Ammon's horn (tissue), 1 donor: Measurements from ENCODE around the gene SSMEM1.
"Not testable (repeated sequence)": the region's sequence is repeated elsewhere in the genome, so short reads cannot be mapped to it uniquely, and the experiment has no call there.

ENCODE experiments used
- DNase-seq: peaks from one replicate; pipeline ENCODE4 v3.0.0-alpha.2; 2016; ENCODE audit warnings: low spot score

SSMEM1 gene

GRCh38 chr7:130207642-130208041, at the start of gene SSMEM1:
TSS of gene SSMEM1 (plus strand) at chr7:130207860. CDS start at chr7:130207911, 51 bp downstream.
- DNase-seq: no peak

- DNase-seq: no peak
These were observed 47.6 kb upstream of the SSMEM1 start for GRCh38 chr7:130160023-130160422.

- no peak for DNase-seq
These were observed 47.2 kb upstream of the SSMEM1 start for GRCh38 chr7:130160455-130160854.

- DNase-seq: no peak
These were observed 45.5 kb upstream of the SSMEM1 start for GRCh38 chr7:130162196-130162595.

GRCh38 chr7:130174237-130174959, 33.3 kb upstream of the SSMEM1 start:
- DNase-seq: no peak

GRCh38 chr7:130178251-130178650, 29.4 kb upstream of the SSMEM1 start:
- DNase-seq: no peak

GRCh38 chr7:130179631-130180030, 28.0 kb upstream of the SSMEM1 start:
- DNase-seq: no peak

- peak; percentile 12 for DNase-seq
These were observed 26.9 kb upstream of the SSMEM1 start for GRCh38 chr7:130180571-130181262.

GRCh38 chr7:130181263-130181605, 26.4 kb upstream of the SSMEM1 start:
- DNase-seq: no peak

GRCh38 chr7:130182990-130183389, 24.7 kb upstream of the SSMEM1 start:
- DNase-seq: no peak

GRCh38 chr7:130184349-130184748, 23.3 kb upstream of the SSMEM1 start:
- DNase-seq: not testable (repeated sequence)

- DNase-seq: no peak
These were observed 20.3 kb upstream of the SSMEM1 start for GRCh38 chr7:130187360-130187759.

- DNase-seq: no peak
These were observed 18.3 kb upstream of the SSMEM1 start for GRCh38 chr7:130189343-130189742.

GRCh38 chr7:130191791-130192190, 15.9 kb upstream of the SSMEM1 start:
- no peak for DNase-seq

GRCh38 chr7:130195396-130195795, 12.3 kb upstream of the SSMEM1 start:
- no peak for DNase-seq

GRCh38 chr7:130196476-130196875, 11.2 kb upstream of the SSMEM1 start:
- DNase-seq: no peak

GRCh38 chr7:130197094-130197493, 10.6 kb upstream of the SSMEM1 start:
- DNase-seq: no peak

- no peak for DNase-seq
These were observed 5.9 kb upstream of the SSMEM1 start for GRCh38 chr7:130201796-130202195.

GRCh38 chr7:130205084-130205947, 2.3 kb upstream of the SSMEM1 start, which contains the start of gene TMEM209:
TSS of gene TMEM209 (minus strand) at chr7:130205406. CDS start at chr7:130205375, 31 bp downstream.
- peak; percentile 96 for DNase-seq

GRCh38 chr7:130207033-130207432, 627 bp upstream of the SSMEM1 start:
- no peak for DNase-seq

GRCh38 chr7:130208516-130208915, 856 bp downstream of the SSMEM1 start:
- no peak for DNase-seq

- no peak for DNase-seq
These were observed 2.7 kb downstream of the SSMEM1 start for GRCh38 chr7:130210181-130210935.
